ENCODE measurements around the gene EFNA1. TPM values are rescaled to one million over a fixed set of nuclear protein-coding genes. Genes with fewer than 3 reads are reported as not detected.

The EFNA1 gene
- polyA plus RNA-seq, 1 of the 3 experiments (the other 2 are of a cell fraction) = 14.4 TPM

- Histone ChIP-seq H2AFZ (ENCODE audit: low read depth) (no peak overlapping the region), H3K4me2 (no peak overlapping the region), H3K9me2 (no peaks in the 10 kb centered on the region), H3K79me2 (ENCODE audit: insufficient read depth) (peaks cover 13% of the 10 kb centered on the region; the same call in 1 of the 2 replicates), H3K36me3 (replicated peaks in 1 of 2; ENCODE audit: control insufficient read depth in 1 of 2, insufficient read depth in 2 of 2, low read length in 1 of 2) (peaks cover 20 to 44% of the 10 kb centered on the region in 2 experiments), H3K4me3 (ENCODE audit: low read depth in 2 of 2, low read length in 1 of 2) (no peak overlapping the region), H3K27ac (ENCODE audit: low read depth in 2 of 2, low read length in 1 of 2) (no peak overlapping the region), H3K27me3 (ENCODE audit: insufficient read depth) (no peaks in the 10 kb centered on the region), H3K9me3 (no peaks in the 10 kb centered on the region), H3K4me1 (ENCODE audit: control insufficient read depth in 1 of 2, insufficient read depth in 2 of 2, low read depth in 1 of 2, low read length in 1 of 2) (peaks cover 0 to 27% of the 10 kb centered on the region in 2 experiments; a peak in 2 of 4 replicates), H3F3A (replicated peaks; ENCODE audit: insufficient read depth) (peaks cover 20% of the 10 kb centered on the region), H4K20me1 (ENCODE audit: insufficient read depth) (no peaks in the 10 kb centered on the region), H3K9ac (no peak overlapping the region)
- ChIA-PET CTCF (interaction anchor here (0.8 to 9.6 kb wide), 13 partner anchors 8 to 179 kb away, joined by 3 to 203 read pairs (median 8); partner anchors contain the start of gene THBS3), POLR2A (interaction anchor here (1.8 kb wide), 1 partner anchor 16 kb away, joined by 6 read pairs; no protein-coding TSS in a partner anchor)
- WGBS (ENCODE audit: low lambda C conversion rate) = 99% methylated on average over 9 of the region's 9 CpGs
- TF ChIP-seq SMC3 (IDR thresholded peaks at IDR 0.05; ENCODE audit: low read depth, low read length) (no peak), RCOR1 (IDR thresholded peaks at IDR 0.05; ENCODE audit: low read length) (no peak), FOXJ3 (CRISPR knock-in tag; IDR thresholded peaks at IDR 0.05) (no peak), SIN3A (IDR thresholded peaks at IDR 0.05; ENCODE audit: borderline replicate concordance, low read depth, low read length) (no peak), TCF12 (IDR thresholded peaks at IDR 0.05) (no peak), NFIC (IDR thresholded peaks at IDR 0.05; ENCODE audit: borderline replicate concordance) (no peak), JUND (IDR thresholded peaks at IDR 0.05) (no peak), REST (IDR thresholded peaks at IDR 0.05; ENCODE audit: low read depth, low read length) (no peak), MEF2A (IDR thresholded peaks at IDR 0.05; ENCODE audit: borderline replicate concordance, low read depth) (no peak), NRF1 (IDR thresholded peaks at IDR 0.05; ENCODE audit: low read depth, low read length) (no peak), GABPA (IDR thresholded peaks at IDR 0.05; ENCODE audit: low read depth) (no peak), CHD2 (IDR thresholded peaks at IDR 0.05; ENCODE audit: low read length, partially characterized antibody) (no peak), ELF1 (IDR thresholded peaks at IDR 0.05) (no peak), CTCF (IDR thresholded peaks at IDR 0.05) (no peak)
- no peak for DNase-seq
Observed at GRCh38 chr1:155177918-155178281, 50.2 kb downstream of the EFNA1 start.

All from SK-N-SH (cell line).